Fibroblast of pulmonary artery (primary cell): ENCODE measurements around the gene ABCB4.
"Not testable (repeated sequence)": the region's sequence is repeated elsewhere in the genome, so short reads cannot be mapped to it uniquely, and the experiment has no call there.

ENCODE experiments used
- DNase-seq: peaks from one replicate; pipeline ENCODE4 v3.0.0-alpha.2; 2010; ENCODE audit warnings: low read depth
- H3K4me3 ChIP-seq: replicated peaks from 2 replicates; pipeline ENCODE4 v1.5.1; 2011; ENCODE audit warnings: low read depth, mild to moderate bottlenecking, control low read depth, low read length, moderate library complexity
- CTCF ChIP-seq: IDR thresholded peaks from 2 replicates; pipeline ENCODE4 v1.5.1; 2011; ENCODE audit warnings: mild to moderate bottlenecking, control low read depth, low read length, inconsistent platforms; ENCODE audit errors: missing control alignments

ABCB4 gene

GRCh38 chr7:87463982-87464381 lies 11.5 kb downstream of the ABCB4 start:
- TF ChIP-seq CTCF: no peak
- no peak overlapping the region for H3K4me3 ChIP-seq
- DNase-seq: no peak

- DNase-seq, H3K4me3 ChIP-seq: not testable (repeated sequence)
Measured at GRCh38 chr7:87460444-87460843, 15.0 kb downstream of the ABCB4 start.

- no peak overlapping the region for H3K4me3 ChIP-seq
- no peak for DNase-seq
- TF ChIP-seq CTCF: no peak
Measured at GRCh38 chr7:87459941-87460340, 15.5 kb downstream of the ABCB4 start.

GRCh38 chr7:87458148-87458547 lies 17.3 kb downstream of the ABCB4 start:
- no peak overlapping the region for H3K4me3 ChIP-seq
- DNase-seq: no peak
- TF ChIP-seq CTCF: no peak

- H3K4me3 ChIP-seq: no peak overlapping the region
- no peak for DNase-seq
- no peak for TF ChIP-seq CTCF
Measured at GRCh38 chr7:87456247-87456646, 19.2 kb downstream of the ABCB4 start.

- no peak for TF ChIP-seq CTCF
- H3K4me3 ChIP-seq: no peak overlapping the region
- DNase-seq: no peak
Measured at GRCh38 chr7:87452279-87452678, 23.2 kb downstream of the ABCB4 start.

GRCh38 chr7:87451187-87451586 lies 24.3 kb downstream of the ABCB4 start:
- no peak overlapping the region for H3K4me3 ChIP-seq
- no peak for TF ChIP-seq CTCF
- no peak for DNase-seq

- no peak overlapping the region for H3K4me3 ChIP-seq
- no peak for DNase-seq
- no peak for TF ChIP-seq CTCF
Measured at GRCh38 chr7:87450706-87451105, 24.8 kb downstream of the ABCB4 start.
